ENCODE data around the gene ENHO.
"Not testable (repeated sequence)": the region's sequence is repeated elsewhere in the genome, so short reads cannot be mapped to it uniquely, and the experiment has no call there.

ENHO gene

GRCh38 chr9:34540827-34541226 is 18.0 kb upstream of the ENHO start:
- Histone ChIP-seq H2AK5ac (ENCODE audit: low read length) (no peak overlapping the region), H2BK12ac (ENCODE audit: low read length) (no peak overlapping the region), H3K79me2 (ENCODE audit: control insufficient read depth, insufficient read depth, low read length, poor library complexity) (no peaks in the 10 kb centered on the region), H2AFZ (ENCODE audit: insufficient read depth, low read length, poor library complexity) (no peak overlapping the region), H3K36me3 (ENCODE audit: control insufficient read depth in 1 of 2, insufficient read depth in 2 of 2, low read length in 2 of 2) (no peaks in the 10 kb centered on the region), H4K91ac (ENCODE audit: low read depth, low read length) (no peak overlapping the region), H4K12ac (ENCODE audit: low read depth, low read length) (no peak overlapping the region), H4K8ac (ENCODE audit: low read depth, low read length) (no peak overlapping the region), H3K18ac (ENCODE audit: low read length) (no peak overlapping the region), H3K27me3 (ENCODE audit: insufficient read depth, low read length) (no peaks in the 10 kb centered on the region), H2BK5ac (ENCODE audit: low read depth, low read length, poor library complexity) (no peak overlapping the region), H2BK120ac (ENCODE audit: insufficient read depth, low read length, poor library complexity) (no peak overlapping the region), H3K27ac (ENCODE audit: low read depth, low read length) (no peak overlapping the region), H3K23ac (ENCODE audit: low read length) (no peak overlapping the region), H3K4me1 (ENCODE audit: control insufficient read depth in 1 of 2, insufficient read depth in 2 of 2, low read length in 2 of 2) (no peaks in the 10 kb centered on the region), H3K9me3 (ENCODE audit: insufficient read depth, low read depth, low read length) (no peaks in the 10 kb centered on the region), H3K4me3 (ENCODE audit: low read depth, low read length) (no peak overlapping the region), H3K4ac (ENCODE audit: low read depth, low read length) (no peak overlapping the region), H3K4me2 (ENCODE audit: low read length) (no peak overlapping the region), H3K9ac (ENCODE audit: low read length) (no peak overlapping the region), H3K14ac (ENCODE audit: low read length) (no peak overlapping the region), H3K79me1 (ENCODE audit: low read length) (no peaks in the 10 kb centered on the region)
- no peak for DNase-seq
- no CpG with 5 or more reads among the region's 2 CpGs for whole genome bisulfite sequencing (ENCODE audit: extremely low coverage, insufficient coverage, insufficient read length)

GRCh38 chr9:34536685-34537084 is 13.9 kb upstream of the ENHO start:
- no peaks in the 10 kb centered on the region for H3K4me1 ChIP-seq (ENCODE audit: control insufficient read depth in 1 of 2, insufficient read depth in 2 of 2, low read length in 2 of 2)
- no peak overlapping the region for H2BK5ac ChIP-seq (ENCODE audit: low read depth, low read length, poor library complexity)
- H3K18ac ChIP-seq (ENCODE audit: low read length), result no peak overlapping the region
- no peak overlapping the region for H3K4me2 ChIP-seq (ENCODE audit: low read length)
- H3K79me1 ChIP-seq (ENCODE audit: low read length), result no peaks in the 10 kb centered on the region
- no peak overlapping the region for H3K4me3 ChIP-seq (ENCODE audit: low read depth, low read length)
- no peak overlapping the region for H4K12ac ChIP-seq (ENCODE audit: low read depth, low read length)
- no peak overlapping the region for H2AK5ac ChIP-seq (ENCODE audit: low read length)
- H4K91ac ChIP-seq (ENCODE audit: low read depth, low read length), result no peak overlapping the region
- WGBS (ENCODE audit: extremely low coverage, insufficient coverage, insufficient read length), result no CpG with 5 or more reads among the region's 7 CpGs
- H3K9me3 ChIP-seq (ENCODE audit: insufficient read depth, low read depth, low read length), result peaks cover 7% of the 10 kb centered on the region
- no peak overlapping the region for H3K9ac ChIP-seq (ENCODE audit: low read length)
- no peak overlapping the region for H2BK120ac ChIP-seq (ENCODE audit: insufficient read depth, low read length, poor library complexity)
- H2BK12ac ChIP-seq (ENCODE audit: low read length), result no peak overlapping the region
- H3K4ac ChIP-seq (ENCODE audit: low read depth, low read length), result no peak overlapping the region
- H3K14ac ChIP-seq (ENCODE audit: low read length), result no peak overlapping the region
- H3K79me2 ChIP-seq (ENCODE audit: control insufficient read depth, insufficient read depth, low read length, poor library complexity), result no peaks in the 10 kb centered on the region
- no peak overlapping the region for H3K23ac ChIP-seq (ENCODE audit: low read length)
- no peaks in the 10 kb centered on the region for H3K27me3 ChIP-seq (ENCODE audit: insufficient read depth, low read length)
- no peak overlapping the region for H2AFZ ChIP-seq (ENCODE audit: insufficient read depth, low read length, poor library complexity)
- no peaks in the 10 kb centered on the region for H3K36me3 ChIP-seq (ENCODE audit: control insufficient read depth in 1 of 2, insufficient read depth in 2 of 2, low read length in 2 of 2)
- H4K8ac ChIP-seq (ENCODE audit: low read depth, low read length), result no peak overlapping the region
- DNase-seq, result no peak
- H3K27ac ChIP-seq (ENCODE audit: low read depth, low read length), result no peak overlapping the region

- not testable (repeated sequence) for H3K27me3 ChIP-seq (ENCODE audit: insufficient read depth, low read length); H3K27ac ChIP-seq (ENCODE audit: low read depth, low read length); H3K9ac ChIP-seq (ENCODE audit: low read length); H2BK12ac ChIP-seq (ENCODE audit: low read length); H3K23ac ChIP-seq (ENCODE audit: low read length); H4K91ac ChIP-seq (ENCODE audit: low read depth, low read length); H3K4me2 ChIP-seq (ENCODE audit: low read length); H3K4me3 ChIP-seq (ENCODE audit: low read depth, low read length); H3K18ac ChIP-seq (ENCODE audit: low read length); H2BK5ac ChIP-seq (ENCODE audit: low read depth, low read length, poor library complexity); H2AK5ac ChIP-seq (ENCODE audit: low read length); H3K36me3 ChIP-seq (ENCODE audit: control insufficient read depth in 1 of 2, insufficient read depth in 2 of 2, low read length in 2 of 2); H3K4me1 ChIP-seq (ENCODE audit: control insufficient read depth in 1 of 2, insufficient read depth in 2 of 2, low read length in 2 of 2); H4K12ac ChIP-seq (ENCODE audit: low read depth, low read length); H3K14ac ChIP-seq (ENCODE audit: low read length); H2AFZ ChIP-seq (ENCODE audit: insufficient read depth, low read length, poor library complexity); H3K79me1 ChIP-seq (ENCODE audit: low read length); DNase-seq; H3K79me2 ChIP-seq (ENCODE audit: control insufficient read depth, insufficient read depth, low read length, poor library complexity); H3K4ac ChIP-seq (ENCODE audit: low read depth, low read length); H4K8ac ChIP-seq (ENCODE audit: low read depth, low read length); H3K9me3 ChIP-seq (ENCODE audit: insufficient read depth, low read depth, low read length); H2BK120ac ChIP-seq (ENCODE audit: insufficient read depth, low read length, poor library complexity)
- WGBS (ENCODE audit: extremely low coverage, insufficient coverage, insufficient read length), result no CpG with 5 or more reads among the region's 8 CpGs
These were observed 9.3 kb upstream of the ENHO start for GRCh38 chr9:34532041-34532440.

GRCh38 chr9:34526026-34526425 is 3.2 kb upstream of the ENHO start:
- DNase-seq, result no peak
- no CpG with 5 or more reads among the region's 2 CpGs for WGBS (ENCODE audit: extremely low coverage, insufficient coverage, insufficient read length)
- Histone ChIP-seq H3K4ac (ENCODE audit: low read depth, low read length) (no peak overlapping the region), H3K18ac (ENCODE audit: low read length) (no peak overlapping the region), H3K36me3 (ENCODE audit: control insufficient read depth in 1 of 2, insufficient read depth in 2 of 2, low read length in 2 of 2) (no peaks in the 10 kb centered on the region), H3K79me1 (ENCODE audit: low read length) (no peaks in the 10 kb centered on the region), H2AK5ac (ENCODE audit: low read length) (no peak overlapping the region), H3K4me3 (ENCODE audit: low read depth, low read length) (no peak overlapping the region), H4K91ac (ENCODE audit: low read depth, low read length) (no peak overlapping the region), H2BK12ac (ENCODE audit: low read length) (no peak overlapping the region), H3K4me1 (ENCODE audit: control insufficient read depth in 1 of 2, insufficient read depth in 2 of 2, low read length in 2 of 2) (peaks cover 3 to 10% of the 10 kb centered on the region in 2 experiments), H3K14ac (ENCODE audit: low read length) (no peak overlapping the region), H4K12ac (ENCODE audit: low read depth, low read length) (no peak overlapping the region), H2BK120ac (ENCODE audit: insufficient read depth, low read length, poor library complexity) (no peak overlapping the region), H3K23ac (ENCODE audit: low read length) (no peak overlapping the region), H4K8ac (ENCODE audit: low read depth, low read length) (no peak overlapping the region), H3K27ac (ENCODE audit: low read depth, low read length) (no peak overlapping the region), H2BK5ac (ENCODE audit: low read depth, low read length, poor library complexity) (no peak overlapping the region), H3K4me2 (ENCODE audit: low read length) (no peak overlapping the region), H3K9ac (ENCODE audit: low read length) (no peak overlapping the region), H3K27me3 (ENCODE audit: insufficient read depth, low read length) (no peaks in the 10 kb centered on the region), H3K9me3 (ENCODE audit: insufficient read depth, low read depth, low read length) (peaks cover 4% of the 10 kb centered on the region), H2AFZ (ENCODE audit: insufficient read depth, low read length, poor library complexity) (no peak overlapping the region), H3K79me2 (ENCODE audit: control insufficient read depth, insufficient read depth, low read length, poor library complexity) (no peaks in the 10 kb centered on the region)
